Fibroblast of skin of back (primary cell): ENCODE results near the gene VHLL. TPM values are rescaled to one million over a fixed set of nuclear protein-coding genes. Genes with fewer than 3 reads are reported as not detected.
A peak's percentile ranks its signal among the peaks of the same experiment; 100 is the strongest.
"Not testable (repeated sequence)": the region's sequence is repeated elsewhere in the genome, so short reads cannot be mapped to it uniquely, and the experiment has no call there.

Experiments used
- DNase-seq: peaks from one replicate; pipeline ENCODE4 v3.0.0-alpha.2; 2013
- polyA plus RNA-seq, 2 experiments: library from polyadenylated mRNA; unstranded; fragments of 120-200 nt; gene quantifications; one replicate each; pipeline ENCODE4 v1.2.1, GENCODE V29; 2013; ENCODE audit not compliant: insufficient read length in 2 of 2

Gene VHLL
- not detected for polyA plus RNA-seq (2013, experiment 1 of 2; ENCODE audit: insufficient read length)
- not detected for polyA plus RNA-seq (2013, experiment 2 of 2; ENCODE audit: insufficient read length)

DNA sequence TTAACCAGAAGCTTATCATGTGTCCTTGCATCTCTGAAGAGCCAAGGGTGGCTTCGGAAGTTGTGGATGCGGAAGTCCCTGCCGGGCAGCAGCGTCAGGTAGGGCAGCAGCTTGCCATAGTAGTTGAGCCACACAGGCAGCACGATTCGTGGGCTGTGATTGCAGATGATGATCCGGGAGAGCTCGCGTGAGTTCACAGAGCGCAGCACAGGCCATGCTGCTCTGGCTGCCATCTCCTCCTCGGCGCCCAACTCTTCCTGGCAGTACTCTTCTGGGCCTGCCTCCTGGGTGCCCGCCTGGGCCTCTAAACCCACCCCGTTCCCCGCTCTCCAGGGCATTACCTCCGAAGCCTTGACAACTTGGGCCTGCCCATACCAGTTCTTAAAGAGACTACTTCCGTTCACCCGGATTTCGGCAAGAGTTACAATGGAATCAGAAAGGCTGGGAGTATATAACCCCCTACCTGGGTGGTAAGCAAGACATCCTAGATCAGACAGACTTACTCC lies at the start of gene VHLL:
VHLL (minus strand) TSS at position 456 of the 506 bp plus-strand sequence; CDS start at position 338, 118 bp downstream.
- DNase-seq: no peak

GRCh38 chr1:156347331-156347730 lies 48.2 kb upstream of the VHLL start:
- peak; percentile 75 for DNase-seq

DNA sequence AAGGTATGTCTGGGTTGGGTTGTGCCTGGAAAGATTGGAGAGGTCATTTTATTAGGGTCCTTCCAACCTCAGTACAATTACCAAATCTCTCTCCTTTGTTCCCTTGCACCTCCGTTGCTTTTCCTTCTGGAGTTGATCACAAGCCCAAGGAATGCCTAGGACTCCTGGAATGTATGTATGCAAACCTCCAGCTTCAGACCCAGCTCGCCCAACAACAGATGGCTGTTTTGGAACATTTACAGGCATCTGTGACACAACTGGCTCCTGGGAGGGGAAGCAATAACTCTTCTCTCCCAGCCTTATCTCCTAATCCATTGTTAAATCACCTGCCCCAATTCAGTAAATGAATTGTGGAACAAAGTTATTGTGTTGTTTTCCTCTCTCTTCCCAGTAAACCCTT lies 47.5 kb upstream of the VHLL start:
- DNase-seq: peak; percentile 59

GRCh38 chr1:156346035-156346434 lies 46.9 kb upstream of the VHLL start:
- DNase-seq: not testable (repeated sequence)

GRCh38 chr1:156344409-156344808 lies 45.3 kb upstream of the VHLL start:
- DNase-seq: no peak

GRCh38 chr1:156342166-156342955 lies 43.3 kb upstream of the VHLL start:
- peak; percentile 11 for DNase-seq

- DNase-seq: peak; percentile 100
Observed at GRCh38 chr1:156338180-156338976, 39.3 kb upstream of the VHLL start, which contains the start of the genes CCT3 and TSACC. TSS of gene CCT3 (minus strand) at chr1:156338292. CDS start at chr1:156338184, 108 bp downstream. TSS of gene TSACC (plus strand) at chr1:156338526. CDS start at chr1:156339758, 1,232 bp downstream.

DNA sequence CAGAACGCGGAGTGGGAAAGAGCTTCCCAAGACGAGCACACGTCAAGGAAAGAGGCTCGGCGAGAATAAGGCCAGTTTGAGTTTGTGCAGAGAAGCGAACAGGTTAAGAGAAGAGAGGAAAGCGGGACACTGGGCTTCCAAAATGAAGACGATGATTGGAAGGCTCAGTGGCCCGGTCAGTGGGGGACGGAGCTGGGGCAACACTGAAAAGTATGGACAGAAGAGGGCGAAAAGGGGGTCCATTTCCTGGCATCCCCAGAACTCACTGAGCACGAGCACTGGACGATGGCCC lies 38.7 kb upstream of the VHLL start:
- DNase-seq: no peak

- DNase-seq: no peak
Observed at GRCh38 chr1:156337052-156337887, 38.2 kb upstream of the VHLL start.

- no peak for DNase-seq
Observed at GRCh38 chr1:156336242-156336641, 37.1 kb upstream of the VHLL start.

DNA sequence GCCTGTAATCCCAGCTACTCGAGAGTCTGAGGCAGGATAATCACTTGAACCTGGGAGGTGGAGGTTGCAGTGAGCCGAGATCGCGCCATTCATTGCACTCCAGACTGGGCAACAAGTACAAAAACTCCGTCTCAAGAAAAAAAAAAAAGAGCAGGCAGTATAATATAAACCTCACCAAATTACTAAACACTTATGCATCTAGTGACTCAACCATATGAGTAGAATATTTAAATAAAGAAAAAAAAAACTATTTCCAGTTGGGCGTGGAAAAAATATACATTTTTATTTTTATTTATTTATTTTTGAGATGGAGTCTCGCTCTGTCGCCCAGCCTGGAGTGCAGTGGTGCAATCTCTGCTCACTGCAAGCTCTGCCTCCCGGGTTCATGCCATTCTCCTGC lies 24.1 kb upstream of the VHLL start:
- peak; percentile 40 for DNase-seq

DNA sequence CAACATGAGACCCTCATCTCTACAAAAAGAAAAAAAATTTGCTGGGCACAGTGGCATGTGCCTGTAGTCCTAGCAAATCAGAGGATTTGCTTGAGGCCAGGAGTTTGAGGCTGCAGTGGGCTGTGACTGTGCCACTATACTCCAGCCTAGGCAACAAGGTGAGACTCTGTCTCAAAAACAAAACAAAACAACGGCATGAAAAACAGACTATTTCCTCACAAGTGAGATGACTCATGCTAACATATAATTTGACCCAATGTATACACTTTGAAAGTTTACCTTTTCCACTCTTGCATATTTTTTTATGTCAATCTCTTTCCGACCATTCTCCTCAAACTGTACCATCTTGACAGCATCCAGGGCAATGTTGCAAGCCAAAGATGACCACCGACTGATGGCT lies 21.5 kb upstream of the VHLL start:
- DNase-seq: no peak

DNA sequence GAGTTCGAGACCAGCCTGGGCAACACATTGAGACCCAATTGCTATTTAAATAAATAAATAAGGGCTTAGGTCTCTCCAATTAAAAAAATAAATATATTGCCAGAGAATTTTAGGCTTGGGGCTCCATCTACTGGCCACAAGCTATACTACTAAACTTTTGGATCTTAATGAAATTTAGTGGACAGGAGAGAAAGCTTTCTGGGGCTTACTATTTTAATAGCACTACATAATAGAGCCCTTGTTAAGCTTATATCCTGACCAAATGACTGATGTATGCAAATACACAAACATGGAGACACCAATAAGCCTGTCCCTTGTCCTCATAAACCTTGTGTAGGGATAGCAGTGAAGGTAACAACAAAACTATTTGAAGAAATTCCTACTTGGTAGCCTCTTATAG lies 20.6 kb upstream of the VHLL start:
- peak; percentile 30 for DNase-seq

DNA sequence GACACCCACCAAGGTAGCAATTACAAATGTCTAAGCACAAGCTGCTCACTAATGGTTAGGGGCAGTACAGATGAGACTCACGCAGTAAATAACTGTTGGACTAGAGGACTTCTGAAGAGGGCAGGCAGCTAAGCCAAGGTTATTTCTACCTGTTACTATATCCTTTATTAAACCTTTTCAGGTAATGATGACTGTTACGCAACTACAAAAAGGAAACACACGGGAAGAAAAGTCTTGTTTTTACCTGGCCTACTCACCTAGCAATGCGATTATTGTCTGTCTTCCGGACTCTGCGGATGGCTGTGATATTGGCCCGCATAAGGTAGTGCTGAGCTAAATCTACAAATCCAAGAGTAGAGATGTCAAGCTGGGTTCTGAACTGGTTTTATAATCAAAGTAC lies 17.8 kb upstream of the VHLL start:
- DNase-seq: no peak

DNA sequence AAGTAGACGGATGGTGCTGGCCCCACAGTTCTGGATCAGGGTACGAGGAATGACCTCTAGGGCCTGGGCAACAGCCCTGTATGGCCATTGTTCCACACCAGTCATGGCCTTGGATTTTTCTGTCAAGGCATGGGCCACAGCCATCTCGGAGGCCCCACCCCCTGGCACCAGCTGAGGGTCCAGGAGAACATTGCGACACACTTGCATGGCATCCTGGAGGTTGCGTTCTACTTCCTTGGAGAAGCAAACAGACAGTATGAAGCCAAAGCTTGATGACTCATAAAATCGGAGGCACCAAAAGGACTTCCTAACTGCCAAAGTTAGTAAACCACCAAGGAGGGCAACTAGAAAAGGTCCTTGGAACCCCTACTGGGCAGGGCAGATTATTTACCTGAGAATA lies 11.9 kb upstream of the VHLL start:
- DNase-seq: no peak

DNA sequence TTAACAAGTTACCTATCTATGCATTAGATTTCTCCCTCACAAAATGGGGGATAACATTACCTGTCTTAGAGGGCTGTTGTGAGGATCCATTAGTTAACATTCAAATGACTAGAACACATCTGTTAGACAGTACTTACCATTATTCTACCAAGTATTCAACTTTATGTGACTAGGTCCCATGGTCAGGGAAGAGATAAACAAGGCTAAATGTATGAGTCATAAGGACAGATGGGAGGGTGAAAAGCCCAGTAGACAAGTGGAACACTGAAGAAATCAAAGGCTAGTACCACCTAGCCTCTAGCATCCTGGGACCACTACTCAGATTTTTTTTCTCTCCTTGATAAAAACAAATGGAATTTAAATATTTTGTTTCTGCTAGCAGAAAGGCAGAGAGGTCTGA lies 9.0 kb upstream of the VHLL start:
- peak; percentile 20 for DNase-seq

DNA sequence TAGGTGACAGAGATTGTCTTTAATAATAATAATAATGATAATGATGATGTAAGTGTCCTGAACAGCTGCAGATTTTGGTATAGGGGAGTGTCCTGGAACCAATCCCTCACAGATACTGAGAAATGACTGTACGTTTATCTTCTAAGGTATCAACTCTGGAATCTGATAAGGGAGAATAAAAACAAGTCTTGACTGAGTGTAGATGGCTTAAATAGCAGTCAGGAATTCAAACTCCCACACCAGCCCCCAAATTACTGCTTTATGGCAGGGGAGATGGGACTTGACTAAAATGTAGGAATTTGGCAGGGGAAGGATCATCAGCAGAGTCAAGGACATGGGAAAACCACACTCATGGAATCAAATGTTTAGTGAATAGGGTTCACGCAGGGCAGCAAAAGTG lies 6.1 kb upstream of the VHLL start:
- DNase-seq: no peak

GRCh38 chr1:156303241-156303640 lies 4.1 kb upstream of the VHLL start:
- DNase-seq: no peak

DNA sequence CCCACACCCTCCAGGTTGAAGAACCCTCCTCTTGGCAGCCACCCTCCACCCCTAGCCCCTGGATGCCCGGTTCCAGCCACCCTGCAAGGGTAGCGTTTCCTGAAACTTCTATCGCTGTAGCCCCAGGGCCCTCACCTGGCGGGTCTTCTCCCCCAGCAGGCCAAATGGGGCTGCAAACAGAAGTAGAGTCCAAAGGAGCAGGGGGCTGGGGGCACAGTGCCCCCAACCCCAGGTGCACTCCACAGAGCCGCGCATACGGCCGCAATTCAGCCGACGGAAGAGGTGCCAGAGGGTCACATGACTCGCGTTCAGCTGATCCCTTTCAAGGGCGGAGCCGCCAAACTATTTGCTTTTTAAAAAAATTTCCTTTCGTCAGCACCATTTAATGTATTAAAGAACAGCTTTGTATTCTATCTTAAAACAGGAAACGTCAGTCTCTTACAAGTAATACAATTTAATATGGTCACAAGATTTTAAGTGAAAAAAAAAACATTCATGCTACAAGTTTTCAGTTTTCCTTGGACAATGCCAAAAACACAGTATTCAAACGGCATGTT lies 3.6 kb downstream of the VHLL start, which contains the start of gene GLMP:
GLMP (minus strand) TSS at position 289 of the 557 bp plus-strand sequence; CDS start at position 255, 34 bp downstream.
- peak; percentile 71 for DNase-seq

DNA sequence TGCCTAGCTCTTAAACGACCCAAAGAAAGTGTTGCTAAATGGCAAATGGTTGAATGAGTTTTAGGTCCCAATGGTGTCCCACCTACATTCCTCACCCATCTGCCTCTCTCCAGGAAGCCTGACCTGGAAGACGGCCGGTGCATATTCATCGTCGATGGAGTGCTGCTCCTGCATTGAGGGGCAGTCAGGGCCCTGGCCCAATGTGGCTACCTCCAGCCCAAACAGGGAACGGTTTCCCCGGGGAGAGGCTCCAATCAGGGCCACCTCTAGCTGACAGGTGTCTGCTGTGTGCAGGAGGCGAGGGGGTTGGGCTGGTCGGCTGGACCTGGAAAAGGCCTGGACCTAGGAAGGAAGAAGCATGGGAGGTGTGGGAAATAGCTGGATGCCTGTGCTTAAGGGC lies 5.2 kb downstream of the VHLL start:
- DNase-seq: no peak

DNA sequence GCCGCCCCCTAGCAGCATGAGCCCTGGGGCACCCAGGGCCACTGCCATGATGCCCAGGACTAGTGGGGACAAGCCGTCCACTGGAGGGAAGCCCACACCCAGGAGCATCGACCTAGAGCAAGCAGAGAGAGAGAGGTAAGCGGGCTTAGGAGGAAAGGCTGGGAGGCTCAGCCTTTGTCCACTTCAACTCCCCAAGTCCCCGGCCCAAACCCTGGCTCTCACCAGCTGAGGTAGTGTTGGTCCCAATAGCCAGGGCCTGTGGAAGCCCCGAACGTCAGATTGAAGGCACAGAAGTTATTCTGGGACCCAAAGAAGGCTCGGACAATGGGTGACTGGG lies 6.0 kb downstream of the VHLL start:
- DNase-seq: no peak
